Measurements from ENCODE around the gene RBFA. TPM values are rescaled to one million over a fixed set of nuclear protein-coding genes. Genes with fewer than 3 reads are reported as not detected.
"Not testable (repeated sequence)": the region's sequence is repeated elsewhere in the genome, so short reads cannot be mapped to it uniquely, and the experiment has no call there.

The RBFA gene
- total and polyA plus RNA-seq, 8 donors, result 12.8 to 58.8 (median 24.5) TPM

GRCh38 chr18:79991494-79991893 is 42.7 kb upstream of the RBFA start:
- intact Hi-C loops (cut with DNase I; ENCODE audit: low total_unique reads), result no loop called here
- TF ChIP-seq EP300 (IDR thresholded peaks at IDR 0.05), result no peak
- TF ChIP-seq CTCF (IDR thresholded peaks at IDR 0.05), result no peak
- no peak for TF ChIP-seq POLR2AphosphoS5 (IDR thresholded peaks at IDR 0.05)
- no peak for TF ChIP-seq POLR2A (IDR thresholded peaks at IDR 0.05)

GRCh38 chr18:79999701-80000100 is 34.5 kb upstream of the RBFA start:
- 77 to 88% (median 85%) methylated on average over 2 of the region's 2 CpGs for WGBS, 5 donors
- H3K9me3 ChIP-seq, result peaks cover 9 to 27% (median 19%) of the 10 kb centered on the region in 4 donors
- H3K4me3 ChIP-seq; H3K27me3 ChIP-seq; H3K4me1 ChIP-seq; H3K27ac ChIP-seq; H3K36me3 ChIP-seq; intact Hi-C loops (cut with DNase I; ENCODE audit: low total_unique reads); DNase-seq: not testable (repeated sequence)

More at GRCh38 chr18:79991494-79991893, 42.7 kb upstream of the RBFA start:
- H3K4me1 ChIP-seq, result peaks cover 10 to 20% (median 15%) of the 10 kb centered on the region in 4 donors
- no peak for DNase-seq
- H3K27ac ChIP-seq, result no peak overlapping the region
- H3K27me3 ChIP-seq, result no peaks in the 10 kb centered on the region
- WGBS, 5 donors, result 72 to 87% (median 84%) methylated on average over 2 of the region's 2 CpGs
- no peaks in the 10 kb centered on the region for H3K36me3 ChIP-seq
- H3K9me3 ChIP-seq, result no peaks in the 10 kb centered on the region
- H3K4me3 ChIP-seq, result no peak overlapping the region

- H3K27ac ChIP-seq, result no peak overlapping the region
- H3K4me1 ChIP-seq, result no peaks in the 10 kb centered on the region
- no peak overlapping the region for H3K4me3 ChIP-seq
- DNase-seq, result no peak
- H3K36me3 ChIP-seq, result no peaks in the 10 kb centered on the region
- peaks cover 9 to 27% (median 19%) of the 10 kb centered on the region in 4 donors for H3K9me3 ChIP-seq
- intact Hi-C loops (cut with DNase I; ENCODE audit: low total_unique reads), result no loop called here
- whole genome bisulfite sequencing, 5 donors, result 80 to 86% (median 82%) methylated on average over 3 of the region's 3 CpGs
- TF ChIP-seq EP300 (IDR thresholded peaks at IDR 0.05), result no peak
- no peak for TF ChIP-seq POLR2A (IDR thresholded peaks at IDR 0.05)
- TF ChIP-seq CTCF (IDR thresholded peaks at IDR 0.05), result no peak
- TF ChIP-seq POLR2AphosphoS5 (IDR thresholded peaks at IDR 0.05), result no peak
- no peaks in the 10 kb centered on the region for H3K27me3 ChIP-seq
Observed at GRCh38 chr18:80000877-80001276, 33.4 kb upstream of the RBFA start.

- intact Hi-C loops (cut with DNase I; ENCODE audit: low total_unique reads), result no loop called here
Observed at GRCh38 chr18:80002468-80002867, 31.8 kb upstream of the RBFA start.

More at GRCh38 chr18:80002468-80002867, 31.8 kb upstream of the RBFA start:
- Histone ChIP-seq H3K27me3 (no peaks in the 10 kb centered on the region), H3K4me1 (no peaks in the 10 kb centered on the region), H3K36me3 (no peaks in the 10 kb centered on the region), H3K4me3 (no peak overlapping the region), H3K27ac (no peak overlapping the region), H3K9me3 (peaks cover 9 to 28% (median 22%) of the 10 kb centered on the region in 4 donors)
- no peak for TF ChIP-seq POLR2AphosphoS5 (IDR thresholded peaks at IDR 0.05)
- no peak for TF ChIP-seq CTCF (IDR thresholded peaks at IDR 0.05)
- TF ChIP-seq POLR2A (IDR thresholded peaks at IDR 0.05), result no peak
- TF ChIP-seq EP300 (IDR thresholded peaks at IDR 0.05), result no peak
- WGBS, 5 donors, result 87 to 95% (median 93%) methylated on average over 5 of the region's 5 CpGs
- DNase-seq, result no peak

Data from stomach (tissue), 9 donors.